HG02885 (cell line): ENCODE data around the gene AADAC.
A peak's percentile ranks its signal among the peaks of the same experiment; 100 is the strongest.
"Not testable (repeated sequence)": the region's sequence is repeated elsewhere in the genome, so short reads cannot be mapped to it uniquely, and the experiment has no call there.

Experiments
- ATAC-seq: cut with Tn5 transposase; IDR thresholded peaks from one replicate; pipeline ENCODE4 v1.9.1; 2021; ENCODE audit warnings: mild to moderate bottlenecking; ENCODE audit not compliant: unreplicated experiment, poor library complexity

The AADAC gene

DNA sequence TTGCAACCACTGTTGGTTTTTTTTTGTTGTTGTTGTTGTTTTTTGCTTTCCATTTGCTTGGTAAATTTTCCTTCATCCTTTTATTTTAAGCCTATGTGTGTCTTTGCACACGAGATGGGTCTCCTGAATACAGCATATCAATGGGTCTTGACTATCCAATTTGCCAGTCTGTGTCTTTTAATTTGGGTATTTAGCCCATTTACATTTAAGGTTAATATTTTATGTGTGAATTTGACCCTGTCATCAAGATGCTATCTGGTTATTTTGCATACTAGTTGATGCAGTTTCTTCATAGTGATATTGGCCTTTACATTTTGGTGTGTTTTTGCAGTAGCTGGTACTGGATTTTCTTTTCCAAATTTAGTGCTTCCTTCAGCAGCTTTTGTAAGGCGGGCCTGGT, 36.1 kb downstream of the AADAC start:
- not testable (repeated sequence) for ATAC-seq

DNA sequence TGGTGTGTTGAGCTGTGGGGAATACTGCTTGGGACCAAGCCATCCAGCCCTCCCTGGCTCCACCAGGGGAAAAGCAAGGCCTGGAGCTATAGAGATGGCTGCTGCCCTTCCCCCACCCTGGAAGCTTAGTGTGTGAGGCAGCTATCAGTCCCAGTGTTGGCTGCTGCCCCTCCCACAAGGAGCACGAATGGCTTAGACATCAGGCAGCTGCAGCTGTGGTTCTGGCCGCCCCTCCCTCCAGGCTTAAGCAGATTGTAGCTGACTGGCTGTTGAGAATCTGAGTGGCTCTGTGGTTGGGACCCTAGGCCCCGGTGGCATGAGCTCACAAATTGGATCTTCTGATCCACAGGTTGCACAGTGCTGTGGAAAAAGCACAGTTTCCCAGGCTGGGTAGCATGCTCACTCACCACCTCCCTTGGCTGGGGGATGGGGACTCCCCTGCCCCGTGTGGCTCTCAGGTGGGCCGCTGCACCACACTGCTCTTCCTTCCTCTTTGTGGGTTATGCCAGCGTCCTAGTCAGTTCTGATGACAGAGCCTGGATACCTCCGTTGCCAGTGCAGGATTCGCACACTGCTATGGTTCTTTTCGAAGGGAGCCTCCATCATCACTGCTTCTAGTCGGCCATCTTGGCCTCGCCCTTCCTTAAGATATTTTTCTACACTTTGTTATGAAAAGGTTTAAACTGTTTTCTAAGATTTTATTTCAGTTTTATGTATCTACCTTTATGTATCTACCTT, 38.3 kb downstream of the AADAC start:
- no peak for ATAC-seq

DNA sequence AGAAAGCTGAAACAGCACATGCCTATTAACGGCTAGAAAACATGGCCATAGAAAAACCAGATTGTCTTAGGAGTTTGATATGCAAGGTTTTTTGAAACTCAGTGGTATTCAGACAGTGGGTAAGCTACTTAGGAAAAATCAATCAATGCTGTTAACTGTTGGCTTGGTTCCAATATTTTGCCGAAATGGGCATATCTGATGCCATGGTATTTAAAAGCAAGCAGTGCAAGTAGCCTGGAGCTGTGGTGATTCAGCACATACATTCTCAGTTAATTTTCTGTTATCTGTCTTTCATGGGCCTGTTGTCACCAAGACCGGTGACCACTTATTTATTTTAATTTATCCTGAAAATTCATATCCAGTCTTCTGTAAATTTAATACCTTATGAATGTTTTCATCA, 42.2 kb downstream of the AADAC start:
- no peak for ATAC-seq

DNA sequence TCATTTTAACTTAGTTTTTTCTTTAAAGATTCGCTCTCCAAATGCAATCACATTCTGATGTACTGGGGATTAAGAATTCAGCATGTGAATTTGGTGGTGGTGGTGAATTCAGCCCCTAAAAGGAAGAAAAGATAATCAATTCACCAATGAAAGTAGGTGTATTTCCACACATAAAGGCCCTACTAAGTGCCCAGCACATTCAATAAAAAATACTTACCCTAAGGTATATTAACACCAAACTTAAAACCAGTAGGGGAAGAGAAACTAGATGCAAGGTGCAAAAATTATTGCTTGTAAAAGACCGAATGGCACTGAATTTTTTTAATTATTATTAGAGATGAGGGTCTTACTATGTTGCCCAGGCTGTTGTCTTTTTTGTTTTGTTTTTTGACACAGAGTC, 42.7 kb downstream of the AADAC start:
- ATAC-seq = no peak

DNA sequence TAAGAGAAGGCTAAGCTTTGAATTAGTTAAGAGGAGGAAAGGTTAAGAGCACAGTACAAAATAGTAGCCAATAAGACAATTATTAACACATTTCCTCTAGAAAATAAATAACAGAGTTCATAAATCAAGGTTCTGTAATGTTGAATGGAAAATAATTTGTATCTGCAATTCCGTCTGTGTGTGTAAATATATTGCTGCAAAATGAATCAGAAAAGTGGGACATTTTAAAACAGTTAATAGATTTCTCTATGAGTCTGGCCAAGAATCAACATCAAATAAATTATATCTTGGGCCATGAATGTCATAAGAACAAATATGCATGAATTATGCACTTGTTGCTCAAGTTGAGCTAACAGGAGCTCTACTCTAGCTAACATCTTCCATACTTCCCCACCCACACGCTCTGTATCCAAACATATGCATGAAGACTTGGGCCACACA, 45.3 kb downstream of the AADAC start:
- ATAC-seq = no peak

DNA sequence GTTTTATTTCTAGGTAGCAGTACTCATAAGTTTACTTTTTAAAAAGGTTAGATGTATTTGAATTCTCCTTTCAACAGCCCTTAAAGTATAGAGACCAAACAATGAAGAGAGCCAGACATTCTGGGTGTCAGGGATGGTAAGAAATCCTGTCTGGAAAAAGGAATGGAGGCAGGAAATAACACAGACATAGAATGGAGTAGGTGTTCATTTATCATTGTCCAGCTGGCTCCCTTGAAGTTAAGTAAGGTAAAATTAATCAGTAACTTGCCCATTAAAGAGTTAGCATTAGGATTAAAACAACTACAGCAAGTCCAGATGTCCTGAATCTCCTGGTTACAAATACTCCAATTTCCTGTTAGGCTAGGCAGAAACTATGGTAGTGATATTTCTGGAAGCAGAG, 46.0 kb downstream of the AADAC start:
- no peak for ATAC-seq

DNA sequence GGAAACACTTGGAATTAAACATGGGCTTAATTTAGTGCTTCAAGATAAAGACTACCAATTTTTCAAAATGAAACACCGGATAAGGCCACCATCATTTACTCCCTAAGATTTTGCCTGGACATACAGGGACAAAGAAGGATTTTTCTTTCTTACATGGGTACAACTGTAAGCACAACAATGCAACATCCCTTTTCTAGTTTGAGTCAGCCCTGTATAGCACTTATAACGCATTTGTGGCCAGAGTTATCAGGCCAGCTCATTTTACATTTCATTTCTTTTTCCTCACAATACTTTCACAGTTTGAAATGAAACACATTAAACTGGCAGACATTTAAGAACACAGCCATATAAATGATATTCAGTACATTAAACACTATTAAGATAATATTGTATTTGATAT, 49.7 kb downstream of the AADAC start:
- no peak for ATAC-seq

DNA sequence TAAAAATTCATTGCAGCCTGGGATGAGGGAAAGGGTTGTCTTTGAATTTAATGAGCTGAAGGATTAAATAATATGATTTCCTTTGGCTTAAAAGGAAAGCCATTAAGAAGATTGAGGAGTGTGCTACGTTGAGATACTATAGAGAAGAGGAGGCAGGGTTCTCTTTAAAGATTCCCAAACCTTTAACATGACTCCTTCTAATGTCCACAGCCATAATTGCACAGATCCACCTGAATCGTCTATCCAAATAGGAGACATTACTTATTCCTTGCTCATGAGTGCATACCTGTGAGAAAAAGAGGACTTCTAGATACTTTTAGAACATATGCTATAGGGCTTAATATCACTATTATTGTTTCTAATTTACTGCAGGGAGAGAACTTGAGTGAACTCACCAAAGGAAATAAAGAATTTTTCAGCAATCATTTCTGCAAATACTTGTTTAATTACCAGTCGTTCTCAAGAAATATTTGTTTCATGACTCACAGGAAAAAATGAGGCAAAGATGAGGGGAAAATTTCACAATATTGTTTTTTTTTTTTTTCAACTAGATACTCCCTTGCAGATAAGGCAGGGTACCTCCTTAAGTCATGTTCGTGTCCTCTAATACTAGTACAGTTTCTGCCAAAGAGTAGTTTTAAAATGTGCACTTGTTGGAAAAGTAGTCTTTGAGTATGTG, 50.6 kb downstream of the AADAC start:
- no peak for ATAC-seq

DNA sequence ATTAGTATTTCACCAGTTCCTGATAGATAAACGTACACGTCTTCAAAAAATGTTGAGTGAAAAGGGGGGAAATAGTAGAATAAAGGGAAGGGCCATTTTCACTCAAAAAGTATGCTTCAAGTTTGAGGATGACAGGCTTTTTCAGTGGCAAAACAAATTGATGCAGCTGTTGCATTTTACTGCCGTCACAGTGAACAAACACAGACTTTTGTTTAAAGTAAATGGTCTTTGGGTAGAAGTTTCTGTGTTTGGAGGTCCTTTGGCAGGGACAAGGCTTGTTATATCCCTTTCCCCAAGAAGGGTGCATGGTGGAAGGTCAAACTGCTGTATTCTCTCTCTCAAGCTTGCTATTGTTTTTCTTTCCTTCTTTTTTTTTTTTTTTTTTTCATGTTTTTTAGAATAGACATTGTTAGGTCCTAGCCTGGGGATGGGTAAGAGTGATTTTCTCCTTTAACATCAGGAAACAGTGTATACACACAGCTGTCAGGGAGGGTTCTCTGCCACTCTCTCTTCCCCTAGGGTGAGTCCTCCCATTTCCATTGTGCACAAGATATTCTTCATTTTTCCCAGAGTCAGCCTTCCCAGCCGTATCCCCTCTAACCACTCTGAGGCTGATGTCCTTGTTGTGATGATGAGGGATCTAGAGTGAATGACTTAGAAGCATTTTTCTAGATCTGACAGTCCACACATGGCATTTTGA, 52.9 kb downstream of the AADAC start:
- no peak for ATAC-seq

DNA sequence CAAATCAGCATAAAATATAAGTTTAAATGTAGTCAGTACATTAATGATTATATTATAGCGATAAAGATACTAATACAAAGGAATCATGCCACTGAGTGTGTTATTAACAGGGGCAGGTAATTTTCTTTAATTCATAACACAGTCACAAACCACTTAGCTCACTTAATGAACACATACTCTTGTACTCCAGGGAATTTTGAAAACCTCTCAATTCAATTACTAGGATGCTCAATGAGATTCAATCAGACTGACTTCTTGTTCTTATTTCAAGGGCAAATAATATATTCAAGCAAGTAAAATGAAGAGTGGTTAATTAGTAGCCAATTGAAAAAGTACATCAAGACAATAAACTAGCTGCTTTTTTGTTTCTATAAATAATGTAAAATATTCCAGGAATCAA, 53.8 kb downstream of the AADAC start:
- ATAC-seq = no peak

DNA sequence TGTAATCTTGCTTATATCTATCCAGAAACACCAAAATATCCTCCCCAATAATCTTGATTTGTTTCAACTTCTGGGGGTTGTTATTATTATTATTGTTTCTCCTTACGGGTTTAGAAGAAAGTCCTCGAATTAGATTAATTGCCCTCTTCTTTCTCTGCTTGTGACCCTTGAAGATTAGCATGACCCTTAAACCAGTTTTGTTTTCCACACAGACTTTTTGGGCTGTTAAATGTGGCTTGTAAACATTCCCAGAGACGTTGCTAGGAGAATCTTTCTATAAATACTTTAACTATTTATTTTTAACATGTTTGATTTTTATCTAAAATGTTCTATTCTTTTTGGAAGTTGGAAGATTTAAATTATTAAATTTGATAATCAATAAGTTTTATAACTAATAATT, 55.3 kb downstream of the AADAC start:
- ATAC-seq = no peak

DNA sequence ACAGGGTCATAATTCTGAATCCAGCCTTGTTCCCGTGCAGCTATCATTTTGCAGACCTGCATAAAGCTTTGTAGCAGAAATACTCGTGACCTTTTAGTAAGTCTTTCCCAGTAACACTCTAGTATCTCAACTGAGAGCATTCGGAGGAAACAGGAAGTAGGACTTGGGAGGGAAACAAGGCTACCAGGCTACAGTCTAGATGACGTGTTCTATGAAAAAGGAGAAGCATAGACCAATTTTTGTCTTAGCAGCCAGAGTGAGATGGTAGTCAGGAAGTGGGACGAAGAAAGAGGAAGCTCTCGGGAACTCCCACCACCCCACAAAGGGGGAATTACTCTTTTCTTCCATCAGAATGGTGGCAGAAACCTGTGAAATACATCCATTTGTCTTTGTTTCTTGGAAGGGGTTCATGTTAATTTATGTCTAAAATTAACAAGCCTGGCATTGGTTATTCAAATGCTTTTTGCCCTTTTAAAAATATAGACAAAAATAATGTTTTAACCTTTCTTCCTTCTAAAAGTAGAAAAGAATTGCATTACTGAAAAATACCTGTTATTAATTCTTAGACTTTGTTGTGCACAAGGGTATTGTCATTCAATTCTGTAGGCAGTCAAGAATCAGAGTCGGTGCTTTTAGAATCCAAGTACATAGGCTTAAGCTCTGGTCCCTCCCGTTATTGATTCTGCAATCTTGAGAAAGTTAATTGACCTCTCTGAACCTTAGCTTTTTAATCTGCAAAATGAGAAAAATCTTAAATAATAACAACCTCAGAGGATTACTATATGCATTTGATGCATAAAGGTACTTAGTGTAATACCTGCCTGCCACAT, 57.9 kb downstream of the AADAC start:
- ATAC-seq = peak; percentile 91

DNA sequence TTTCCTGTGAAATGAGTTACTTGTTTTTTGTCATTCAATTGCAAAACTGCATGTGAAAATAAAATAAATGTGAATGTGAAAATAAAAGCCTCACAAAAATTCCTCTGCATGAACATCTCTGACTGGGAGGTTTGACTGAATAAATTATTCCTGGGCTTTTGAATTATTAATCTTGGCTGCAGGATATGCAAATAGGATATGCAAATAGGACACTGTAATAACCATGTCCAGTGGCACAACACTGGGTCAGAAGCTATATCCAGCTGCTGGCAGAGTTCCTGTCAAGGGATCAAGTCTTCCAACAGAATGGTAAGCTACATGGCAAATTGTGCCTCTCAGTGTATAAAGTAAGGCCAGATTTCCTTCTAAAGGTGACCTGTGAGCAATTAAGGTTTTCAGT, 59.5 kb downstream of the AADAC start, which contains the start of gene SUCNR1:
SUCNR1 (plus strand) TSS at position 246 of the 400 bp plus-strand sequence. CDS start 6,250 bp downstream, outside the sequence.
- ATAC-seq = no peak

DNA sequence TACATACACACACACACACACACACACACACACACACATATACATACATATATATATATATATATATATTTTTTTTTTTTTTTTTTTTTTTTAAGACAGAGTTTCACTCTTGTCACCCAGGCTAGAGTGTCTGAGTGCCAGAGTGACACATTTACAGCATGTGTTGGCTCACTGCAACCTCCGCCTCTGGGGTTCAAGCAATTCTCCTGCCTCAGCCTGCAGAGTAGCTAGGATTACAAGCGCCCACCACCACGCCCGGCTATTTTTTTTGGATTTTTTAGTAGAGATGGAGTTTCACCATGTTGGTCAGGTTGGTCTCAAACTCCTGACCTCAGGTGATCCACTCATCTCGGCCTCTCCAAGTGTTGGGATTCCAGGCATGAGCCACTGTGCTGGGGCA, 60.2 kb downstream of the AADAC start:
- ATAC-seq = not testable (repeated sequence)

DNA sequence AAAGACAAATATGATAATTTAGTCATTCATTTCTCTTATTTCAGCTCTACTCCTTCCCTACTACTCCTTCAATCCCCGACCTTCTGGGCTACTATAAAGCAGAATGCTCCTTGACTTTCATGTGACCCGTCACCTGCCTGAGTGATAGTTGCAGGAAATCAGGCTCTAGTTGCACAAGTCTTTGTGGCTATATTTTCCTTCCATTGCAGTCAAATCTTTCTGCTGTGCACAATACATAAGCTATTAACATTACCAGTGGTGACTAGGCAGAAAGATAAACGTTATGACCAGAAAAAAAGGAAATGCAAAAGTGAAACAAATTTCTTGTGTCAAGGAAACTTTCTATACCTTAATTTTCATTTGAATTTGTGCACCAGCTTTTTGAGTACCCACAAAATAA, 61.8 kb downstream of the AADAC start:
- ATAC-seq = peak; percentile 40

DNA sequence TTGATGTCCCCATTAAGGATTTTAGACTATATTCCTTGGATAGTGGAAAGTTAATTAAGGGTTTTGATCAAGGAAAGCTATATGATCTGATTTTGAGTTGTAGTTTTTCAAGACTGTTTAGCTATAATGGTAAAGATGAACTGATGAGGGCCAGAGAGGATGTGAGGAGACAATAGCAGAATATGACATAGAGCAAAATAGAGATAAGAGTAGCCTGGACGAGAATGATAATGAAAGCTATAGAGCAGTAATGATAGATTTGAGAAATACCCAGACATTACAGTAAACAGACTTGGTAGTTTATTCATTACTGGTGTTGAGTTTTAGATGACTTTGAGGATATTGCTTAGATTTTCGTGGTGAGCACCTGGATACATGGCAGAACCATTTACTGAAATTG, 63.4 kb downstream of the AADAC start:
- ATAC-seq = no peak
